Keratinocyte (primary cell): Measurements from ENCODE around the gene SHC3. TPM values are rescaled to one million over a fixed set of nuclear protein-coding genes. Genes with fewer than 3 reads are reported as not detected.

Source experiments
- DNase-seq: peaks from one replicate; pipeline ENCODE4 v3.0.0-alpha.2; 2011; ENCODE audit warnings: low read depth, missing footprints, low spot score
- FAIRE-seq: peaks from 2 replicates; lab custom pipeline; 2011; peaks lifted over from hg19 to GRCh38; lab: Jason Lieb, UNC
- H2AFZ ChIP-seq: 2 replicates; pipeline ENCODE4 v1.6.0; 2012; ENCODE audit warnings: low read length, control low read depth, inconsistent platforms; ENCODE audit not compliant: control insufficient read depth
- H3K27ac ChIP-seq: 2 replicates; pipeline ENCODE4 v1.5.1; 2011; ENCODE audit warnings: low read length; ENCODE audit not compliant: control insufficient read depth, insufficient read depth
- H3K27me3 ChIP-seq: 3 replicates; pipeline ENCODE4 v1.6.0; 2011; ENCODE audit warnings: low read length; ENCODE audit not compliant: control insufficient read depth, insufficient read depth; ENCODE audit errors: extremely low read depth
- H3K36me3 ChIP-seq, 2 experiments: 2 replicates in 1 of 2; 3 replicates in 1 of 2; pipeline ENCODE4 v1.5.1; 2011; ENCODE audit warnings: low read length in 2 of 2, mild to moderate bottlenecking in 1 of 2; ENCODE audit not compliant: control insufficient read depth in 2 of 2, insufficient read depth in 2 of 2; ENCODE audit errors: extremely low read depth in 1 of 2
- H3K4me1 ChIP-seq: 3 replicates; pipeline ENCODE4 v1.5.1; 2011; ENCODE audit warnings: low read length; ENCODE audit not compliant: control insufficient read depth, insufficient read depth; ENCODE audit errors: extremely low read depth
- H3K4me2 ChIP-seq: 3 replicates; pipeline ENCODE4 v1.6.0; 2011; ENCODE audit warnings: low read depth, low read length; ENCODE audit not compliant: control insufficient read depth, insufficient read depth; ENCODE audit errors: extremely low read depth
- H3K4me3 ChIP-seq, 3 experiments: fragments of 200-600 bp in 1 of 3; sonication (generic) in 1 of 3; 2 replicates in 2 of 3; 3 replicates in 1 of 3; pipeline ENCODE4 v1.5.1; 2011 to 2016; ENCODE audit warnings: low read length in 3 of 3, mild to moderate bottlenecking in 3 of 3, control low read depth in 2 of 3, inconsistent platforms in 1 of 3, low read depth in 1 of 3, mixed read lengths in 1 of 3, mixed run types in 1 of 3, moderate library complexity in 1 of 3; ENCODE audit not compliant: control insufficient read depth in 2 of 3, insufficient read depth in 2 of 3; ENCODE audit errors: extremely low read depth in 1 of 3
- H3K79me2 ChIP-seq: 2 replicates; pipeline ENCODE4 v1.6.0; 2012; ENCODE audit warnings: low read length; ENCODE audit not compliant: control insufficient read depth, insufficient read depth
- H3K9ac ChIP-seq: 3 replicates; pipeline ENCODE4 v1.6.0; 2011; ENCODE audit warnings: low read length; ENCODE audit not compliant: control insufficient read depth, insufficient read depth; ENCODE audit errors: extremely low read depth
- H3K9me1 ChIP-seq: 3 replicates; pipeline ENCODE4 v1.6.0; 2011; ENCODE audit warnings: low read length; ENCODE audit not compliant: control insufficient read depth, insufficient read depth; ENCODE audit errors: extremely low read depth
- H3K9me3 ChIP-seq: 2 replicates; pipeline ENCODE4 v1.5.1; 2012; ENCODE audit warnings: low read depth, low read length; ENCODE audit not compliant: control insufficient read depth
- H4K20me1 ChIP-seq: 3 replicates; pipeline ENCODE4 v1.6.0; 2011; ENCODE audit warnings: low read length; ENCODE audit not compliant: control insufficient read depth, insufficient read depth; ENCODE audit errors: extremely low read depth
- EZH2 ChIP-seq: IDR thresholded peaks from one replicate; pipeline ENCODE4 v1.6.1; 2012; ENCODE audit warnings: inconsistent platforms, mild to moderate bottlenecking, low read length, moderate library complexity
- dilution Hi-C: fragments of 300-500 bp; cut with MboI; formaldehyde crosslinking; loops from one replicate; pipeline ENCODE4 v1.7.0; 2020; ENCODE audit warnings: low sequenced_read_pairs; ENCODE audit not compliant: extremely low pct_ligation_motif_present
- polyA plus RNA-seq, 5 experiments: library from polyadenylated mRNA; depleted of rRNA in 3 of 5; stranded (reverse) in 3 of 5; stranded (forward) in 1 of 5; unstranded in 1 of 5; fragments of >200 nt; gene quantifications; 1 replicate in 1 of 5; 2 replicates in 3 of 5; 3 replicates in 1 of 5; pipeline versions ENCODE4 v1.2.1 to v1.2.3, GENCODE V29; 2011 to 2012; ENCODE audit warnings: missing spikeins in 2 of 5, low read depth in 1 of 5, low replicate concordance in 1 of 5
- TF ChIP-seq, protein P1 (sequence below), 3 experiments: IDR thresholded peaks in 1 of 3; conservative IDR thresholded peaks in 1 of 3; optimal IDR thresholded peaks in 1 of 3; 2 replicates in 2 of 3; 3 replicates in 1 of 3; pipeline versions ENCODE3 to v1.5.1; 2011; ENCODE audit warnings: low read length in 3 of 3, mild to moderate bottlenecking in 3 of 3, moderate library complexity in 2 of 3, control low read depth in 1 of 3, inconsistent platforms in 1 of 3; ENCODE audit not compliant: insufficient read depth in 2 of 3; ENCODE audit errors: extremely low read depth in 1 of 3

The SHC3 gene
- polyA plus RNA-seq, 1 donor (not counting 4 experiments of a cell fraction or from before 2014, with no cell fraction given), result 0.03 TPM

DNA sequence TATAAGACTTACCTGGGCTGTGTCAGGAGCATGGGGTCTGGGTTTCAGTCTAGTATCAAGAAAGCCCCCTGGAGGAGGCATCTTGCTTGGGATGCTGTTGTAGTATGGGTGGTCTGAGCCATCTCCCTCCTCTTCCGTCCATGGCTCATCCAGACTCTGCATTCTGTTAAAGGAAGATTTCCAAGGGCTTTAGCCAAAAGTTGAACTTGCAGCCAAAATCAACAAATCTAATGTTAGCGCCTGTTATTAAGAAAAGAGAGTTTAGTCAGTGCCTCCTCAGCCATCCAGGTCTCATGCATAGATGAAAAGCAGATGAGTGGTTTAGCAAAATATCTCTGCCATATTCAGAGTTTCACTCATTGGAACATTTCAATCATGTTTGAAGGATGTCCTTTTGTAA, 131.8 kb downstream of the SHC3 start:
- DNase-seq (no peak), FAIRE-seq (no peak)
- H2AFZ ChIP-seq, result no peak overlapping the region
- no peak overlapping the region for H3K9ac ChIP-seq
- H4K20me1 ChIP-seq, result no peaks in the 10 kb centered on the region
- no peaks in the 10 kb centered on the region for H3K27me3 ChIP-seq
- no peaks in the 10 kb centered on the region for H3K9me1 ChIP-seq
- dilution Hi-C loops, result no loop called here
- H3K4me3 ChIP-seq, result no peak overlapping the region
- no peaks in the 10 kb centered on the region for H3K79me2 ChIP-seq
- H3K36me3 ChIP-seq, result no peaks in the 10 kb centered on the region
- no peak for TF ChIP-seq EZH2
- TF ChIP-seq, protein P1, sequence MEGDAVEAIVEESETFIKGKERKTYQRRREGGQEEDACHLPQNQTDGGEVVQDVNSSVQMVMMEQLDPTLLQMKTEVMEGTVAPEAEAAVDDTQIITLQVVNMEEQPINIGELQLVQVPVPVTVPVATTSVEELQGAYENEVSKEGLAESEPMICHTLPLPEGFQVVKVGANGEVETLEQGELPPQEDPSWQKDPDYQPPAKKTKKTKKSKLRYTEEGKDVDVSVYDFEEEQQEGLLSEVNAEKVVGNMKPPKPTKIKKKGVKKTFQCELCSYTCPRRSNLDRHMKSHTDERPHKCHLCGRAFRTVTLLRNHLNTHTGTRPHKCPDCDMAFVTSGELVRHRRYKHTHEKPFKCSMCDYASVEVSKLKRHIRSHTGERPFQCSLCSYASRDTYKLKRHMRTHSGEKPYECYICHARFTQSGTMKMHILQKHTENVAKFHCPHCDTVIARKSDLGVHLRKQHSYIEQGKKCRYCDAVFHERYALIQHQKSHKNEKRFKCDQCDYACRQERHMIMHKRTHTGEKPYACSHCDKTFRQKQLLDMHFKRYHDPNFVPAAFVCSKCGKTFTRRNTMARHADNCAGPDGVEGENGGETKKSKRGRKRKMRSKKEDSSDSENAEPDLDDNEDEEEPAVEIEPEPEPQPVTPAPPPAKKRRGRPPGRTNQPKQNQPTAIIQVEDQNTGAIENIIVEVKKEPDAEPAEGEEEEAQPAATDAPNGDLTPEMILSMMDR (optimal IDR thresholded peaks at IDR 0.05 in 1 of 3, IDR thresholded peaks at IDR 0.05 in 1 of 3, conservative IDR thresholded peaks at IDR 0.05 in 1 of 3; ENCODE audit: extremely low read depth in 1 of 3, insufficient read depth in 2 of 3, low read length in 3 of 3), result no peak
- no peak overlapping the region for H3K4me2 ChIP-seq
- H3K9me3 ChIP-seq, result no peaks in the 10 kb centered on the region
- no peaks in the 10 kb centered on the region for H3K4me1 ChIP-seq
- no peak overlapping the region for H3K27ac ChIP-seq

DNA sequence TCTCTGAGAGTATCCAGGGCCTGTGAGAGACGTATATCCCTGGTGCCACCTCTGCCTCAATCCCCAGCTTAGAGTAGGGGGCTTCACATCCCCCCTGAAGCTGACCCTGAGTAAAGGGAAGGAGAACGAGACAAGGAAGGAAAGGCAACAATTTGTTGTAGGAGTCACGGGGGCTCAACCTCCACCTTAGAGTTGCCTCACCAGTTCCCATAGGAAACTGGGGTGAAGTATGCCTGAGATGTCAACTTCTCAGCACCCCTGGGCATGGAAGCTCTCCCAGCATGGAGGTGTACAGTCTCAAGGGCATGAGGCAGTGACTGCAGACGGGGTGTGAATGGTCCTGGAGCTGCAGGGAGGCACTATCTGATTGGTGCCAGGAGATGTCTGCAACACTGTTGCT, 133.7 kb downstream of the SHC3 start:
- no peak overlapping the region for H3K4me2 ChIP-seq
- no peaks in the 10 kb centered on the region for H3K36me3 ChIP-seq
- no peaks in the 10 kb centered on the region for H3K9me3 ChIP-seq
- FAIRE-seq, result no peak
- no peaks in the 10 kb centered on the region for H3K79me2 ChIP-seq
- no peak overlapping the region for H3K27ac ChIP-seq
- H3K9me1 ChIP-seq, result no peaks in the 10 kb centered on the region
- H3K4me3 ChIP-seq, result no peak overlapping the region
- no peaks in the 10 kb centered on the region for H3K27me3 ChIP-seq
- TF ChIP-seq, protein P1 (optimal IDR thresholded peaks at IDR 0.05 in 1 of 3, IDR thresholded peaks at IDR 0.05 in 1 of 3, conservative IDR thresholded peaks at IDR 0.05 in 1 of 3; ENCODE audit: extremely low read depth in 1 of 3, insufficient read depth in 2 of 3, low read length in 3 of 3), result no peak
- no peak for TF ChIP-seq EZH2
- DNase-seq, result no peak
- H3K4me1 ChIP-seq, result no peaks in the 10 kb centered on the region
- dilution Hi-C loops, result no loop called here
- no peak overlapping the region for H2AFZ ChIP-seq
- no peaks in the 10 kb centered on the region for H4K20me1 ChIP-seq
- H3K9ac ChIP-seq, result no peak overlapping the region
